Islet of Langerhans (tissue), 1 donor: Measurements from ENCODE around the gene GBP2.
A peak's percentile ranks its signal among the peaks of the same experiment; 100 is the strongest.
"Not testable (repeated sequence)": the region's sequence is repeated elsewhere in the genome, so short reads cannot be mapped to it uniquely, and the experiment has no call there.

Experiments
- FAIRE-seq: peaks from one replicate; lab custom pipeline; 2011; peaks lifted over from hg19 to GRCh38; lab: Jason Lieb, UNC

GBP2 gene

DNA sequence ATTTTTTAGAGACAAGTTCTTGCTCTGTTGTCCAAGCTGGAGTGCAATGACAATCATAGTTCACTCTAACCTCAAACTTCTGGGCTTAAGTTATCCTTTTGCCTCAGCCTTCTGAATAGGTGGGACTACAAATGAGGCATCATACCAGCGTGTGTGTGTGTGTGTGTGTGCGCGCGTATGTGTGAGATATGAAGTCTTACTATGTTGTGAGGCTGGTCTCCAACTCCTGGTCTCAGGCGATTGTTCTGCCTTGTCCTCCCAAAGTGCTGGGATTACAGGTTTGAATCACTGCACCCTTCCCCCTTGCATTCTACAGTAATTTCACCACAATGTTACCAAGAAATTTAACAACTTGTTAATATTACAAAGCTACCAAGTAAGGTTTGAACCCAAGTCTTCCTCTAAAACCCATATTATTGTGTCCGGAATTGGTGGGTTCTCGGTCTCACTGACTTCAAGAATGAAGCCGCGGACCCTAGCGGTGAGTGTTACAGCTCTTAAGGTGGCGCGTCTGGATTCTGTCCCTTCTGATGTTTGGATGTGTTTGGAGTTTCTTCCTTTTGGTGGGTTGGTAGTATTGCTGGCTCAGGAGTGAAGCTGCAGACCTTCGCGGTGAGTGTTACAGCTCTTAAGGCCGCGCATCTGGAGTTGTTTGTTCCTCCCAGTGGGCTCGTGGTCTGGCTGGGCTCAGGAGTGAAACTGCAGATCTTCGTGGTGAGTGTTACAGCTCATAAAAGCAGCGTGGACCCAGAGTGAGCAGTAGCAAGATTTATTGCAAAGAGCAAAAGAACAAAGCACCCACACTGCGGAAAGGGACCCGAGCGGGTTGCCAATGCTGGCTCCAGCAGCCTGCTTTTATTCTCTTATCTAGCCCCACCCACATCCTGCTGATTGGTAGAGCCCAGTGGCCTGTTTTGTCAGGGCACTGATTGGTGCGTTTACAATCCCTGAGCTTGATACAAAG, 970 bp upstream of the GBP2 start:
- not testable (repeated sequence) for FAIRE-seq

DNA sequence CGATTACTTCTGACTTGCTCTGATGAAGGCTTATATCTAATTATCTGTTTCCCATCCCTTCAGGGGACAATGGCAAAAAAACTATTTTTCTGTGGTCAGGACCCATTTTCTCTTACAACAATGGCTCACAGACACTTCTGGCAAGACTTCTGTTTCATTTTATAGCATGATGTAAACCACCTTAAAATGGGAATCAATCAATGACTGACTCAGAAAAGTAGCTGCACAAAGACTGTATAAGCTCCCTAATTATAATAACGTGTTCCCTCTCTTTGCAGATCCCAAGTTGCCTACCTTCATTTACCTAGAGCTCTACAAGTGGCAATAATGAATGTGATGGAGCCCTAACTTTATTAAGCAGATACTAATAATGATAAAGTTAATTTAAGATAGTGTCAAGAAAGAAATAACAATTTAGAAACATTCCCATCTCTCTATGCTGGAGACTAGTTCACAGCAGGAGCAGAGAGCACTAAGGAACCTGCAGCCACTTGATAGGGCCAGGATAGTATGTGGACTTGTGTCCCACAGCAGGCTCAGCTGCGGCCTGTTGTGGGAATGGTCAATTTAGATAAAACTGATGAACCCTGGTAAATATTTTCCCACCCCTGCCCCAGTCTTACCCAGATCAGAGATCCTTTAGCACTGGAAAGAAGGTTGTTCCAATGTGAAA, 538 bp downstream of the GBP2 start:
- no peak for FAIRE-seq

DNA sequence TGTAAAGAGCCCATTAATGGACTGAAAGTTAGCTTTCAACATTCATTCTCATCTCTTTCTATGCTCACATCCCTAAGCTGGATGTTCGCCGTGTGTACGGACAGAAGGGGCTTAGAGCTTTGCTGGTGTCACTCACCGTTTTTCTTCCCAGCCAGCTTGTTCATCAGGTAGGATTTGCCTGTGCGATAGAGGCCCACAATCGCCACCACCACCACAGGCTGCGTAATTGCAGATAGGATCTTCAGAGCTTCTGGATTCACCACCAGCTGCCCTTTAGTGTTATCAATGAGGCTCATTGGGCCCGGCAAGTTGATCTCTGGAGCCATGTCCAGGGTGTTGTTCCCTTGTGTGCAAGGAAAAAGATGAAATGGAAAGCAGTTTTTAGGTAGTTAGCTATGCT, 4.3 kb downstream of the GBP2 start:
- no peak for FAIRE-seq

DNA sequence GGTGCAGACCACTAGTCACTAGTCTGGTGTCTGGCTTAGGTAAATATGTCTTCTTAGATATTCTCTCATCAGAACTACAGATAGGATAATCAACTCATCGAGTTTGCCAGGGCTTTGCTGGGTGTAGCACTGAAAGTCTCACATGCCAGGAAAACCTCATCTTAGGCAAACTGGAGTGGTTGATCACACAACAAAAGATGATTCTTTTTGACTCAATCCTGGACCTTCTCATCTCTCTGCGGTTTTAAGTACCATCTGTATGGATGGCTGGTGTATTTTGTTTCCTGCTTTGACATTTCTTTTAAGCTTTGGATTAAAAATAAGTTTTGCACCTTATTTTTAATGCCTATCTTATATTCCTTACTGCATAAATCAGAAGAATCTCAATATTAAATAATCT, 11.3 kb downstream of the GBP2 start:
- no peak for FAIRE-seq

DNA sequence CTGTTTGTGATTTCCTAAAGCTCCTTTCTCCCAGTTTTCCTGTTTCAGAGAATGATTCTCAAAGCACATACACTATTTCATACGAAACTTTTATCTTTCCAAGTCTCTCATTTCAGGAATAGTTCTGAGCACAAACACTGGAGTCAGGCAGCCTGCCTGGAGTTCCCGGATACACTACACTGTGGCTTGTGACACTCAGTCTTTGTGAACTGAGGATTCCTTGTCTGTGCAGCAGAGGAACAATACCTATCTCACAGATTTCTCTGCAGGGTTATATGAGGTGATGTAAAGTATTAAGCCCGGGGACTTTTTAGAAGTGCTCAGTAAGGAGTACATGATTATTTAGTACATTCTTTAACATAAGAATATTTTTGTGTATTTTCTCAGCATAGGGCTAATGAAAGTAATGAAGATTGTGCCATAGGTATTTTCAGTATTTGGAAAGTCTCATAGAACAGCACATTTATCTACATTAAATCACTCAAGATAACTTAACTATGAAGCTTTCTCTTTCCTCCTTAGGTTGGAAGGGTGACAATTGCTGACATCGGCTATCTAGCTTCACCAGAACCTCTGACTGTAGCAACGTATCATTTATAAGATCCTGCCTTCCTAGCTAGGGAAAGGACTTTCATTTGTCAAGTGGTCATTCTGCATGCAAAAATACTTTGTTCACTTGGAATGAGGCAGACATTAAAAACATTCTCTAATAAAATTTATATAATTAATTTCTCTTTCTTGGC, 12.9 kb downstream of the GBP2 start:
- no peak for FAIRE-seq

DNA sequence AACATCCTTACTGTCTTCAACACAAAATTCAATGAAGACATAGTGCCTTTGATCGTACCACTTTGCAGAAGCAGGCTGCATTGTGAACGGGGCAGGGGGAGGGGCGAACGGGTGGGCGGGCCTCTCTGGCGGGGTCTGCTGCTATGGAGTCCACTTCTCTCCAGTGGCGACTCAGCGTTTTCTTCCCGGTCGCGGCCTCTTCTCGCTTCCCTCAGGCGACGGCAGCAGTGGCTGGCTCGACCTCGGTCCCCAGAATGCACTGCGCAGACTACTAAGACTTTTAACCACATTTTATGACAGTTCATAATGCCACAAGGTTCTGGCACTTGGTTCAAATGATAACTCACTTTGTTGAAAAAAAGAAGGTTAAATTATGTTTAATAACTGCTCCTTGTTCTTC, 21.2 kb downstream of the GBP2 start:
- no peak for FAIRE-seq

DNA sequence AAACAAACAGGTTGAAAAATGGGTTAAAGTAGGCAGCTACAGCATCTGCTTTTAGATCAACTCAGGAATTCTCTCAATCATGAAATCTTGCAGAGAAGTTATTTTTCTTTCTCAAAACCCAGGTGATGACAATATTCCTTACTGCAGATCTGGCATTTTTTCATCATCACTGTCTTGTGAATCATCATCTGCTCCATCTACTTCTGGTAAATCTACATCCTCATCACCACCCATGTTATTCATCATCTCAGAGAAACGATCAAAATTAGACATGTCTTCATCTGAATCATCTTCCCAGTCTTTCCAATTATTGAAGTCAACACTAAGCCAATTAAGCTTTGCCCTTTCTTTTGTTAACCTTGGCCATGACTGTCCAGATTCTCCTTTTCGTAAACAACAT, 21.8 kb downstream of the GBP2 start:
- FAIRE-seq, result peak; percentile 27

DNA sequence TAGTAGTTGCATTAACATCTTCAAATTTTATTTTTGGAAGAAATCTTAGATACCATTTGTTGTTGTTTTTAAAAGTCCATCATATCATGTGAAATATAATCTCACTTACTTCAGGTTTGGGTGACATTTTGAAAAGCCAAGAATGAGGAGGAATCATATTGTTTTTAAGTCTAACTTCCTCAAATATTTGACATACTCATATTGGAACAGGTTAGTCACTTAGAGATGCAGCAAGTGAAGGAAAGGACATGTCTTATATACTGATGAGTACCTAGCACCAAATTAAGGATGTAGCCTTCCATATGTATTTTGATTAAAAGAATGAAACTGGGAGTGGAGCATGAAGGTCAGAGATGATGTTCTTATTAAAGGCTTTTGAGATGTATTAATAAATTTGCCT, 23.9 kb downstream of the GBP2 start:
- FAIRE-seq, result no peak

DNA sequence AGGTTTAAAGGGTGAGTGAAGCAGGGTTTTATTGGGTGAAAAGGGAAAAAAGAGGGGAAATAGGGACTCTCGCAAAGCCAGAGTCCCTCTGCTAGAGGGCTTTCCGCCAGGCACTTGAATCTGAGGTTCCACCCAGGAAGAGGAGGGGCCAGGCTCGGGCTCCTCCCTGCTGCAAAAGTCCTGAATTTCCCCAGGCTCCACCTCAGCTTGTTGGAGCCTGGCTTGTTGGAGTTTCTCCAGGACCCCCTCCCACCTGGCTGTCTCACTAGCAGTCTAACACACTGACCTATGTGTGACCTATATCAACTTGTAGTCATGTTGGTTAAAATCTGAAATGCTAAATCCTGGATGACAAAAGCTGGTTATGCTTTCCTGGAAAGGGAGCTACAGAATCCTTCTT, 25.5 kb downstream of the GBP2 start:
- no peak for FAIRE-seq

DNA sequence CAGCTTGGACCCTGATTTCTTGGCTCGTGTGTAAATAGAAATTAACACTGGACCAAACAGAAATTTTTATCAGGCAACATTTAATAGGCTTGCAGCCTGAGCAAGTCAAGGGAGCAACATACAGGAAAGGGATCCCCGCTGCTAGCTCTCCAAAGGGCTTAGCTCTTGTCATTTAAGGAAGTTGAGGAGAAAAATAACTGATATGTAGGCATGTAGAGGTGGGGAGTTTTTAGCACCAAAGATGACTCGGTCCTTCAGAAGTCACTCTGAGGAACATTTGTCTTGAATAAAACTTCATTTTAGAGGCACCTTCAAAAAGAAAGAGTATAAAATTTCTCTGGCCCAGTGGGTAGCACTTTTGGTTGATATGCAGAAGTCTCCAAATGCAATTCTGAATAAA, 27.1 kb downstream of the GBP2 start:
- no peak for FAIRE-seq

DNA sequence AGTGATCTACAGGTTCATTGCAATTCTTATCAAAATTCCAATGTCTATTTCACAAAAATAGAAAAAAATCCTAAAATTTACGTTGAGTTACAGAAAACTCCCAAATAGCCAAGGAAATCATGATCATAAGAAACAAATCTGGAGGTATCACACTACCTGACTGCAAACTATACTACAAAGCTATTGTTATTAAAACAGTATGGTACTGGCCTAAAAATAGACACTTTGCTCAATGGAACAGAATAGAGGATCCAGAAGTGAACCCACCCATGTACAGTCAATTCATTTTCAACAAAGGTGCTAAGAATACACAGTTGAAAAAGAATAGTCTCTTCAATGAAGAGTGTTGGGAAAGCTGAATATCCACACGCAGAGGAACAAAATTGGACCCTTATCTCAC, 30.2 kb downstream of the GBP2 start:
- no peak for FAIRE-seq

DNA sequence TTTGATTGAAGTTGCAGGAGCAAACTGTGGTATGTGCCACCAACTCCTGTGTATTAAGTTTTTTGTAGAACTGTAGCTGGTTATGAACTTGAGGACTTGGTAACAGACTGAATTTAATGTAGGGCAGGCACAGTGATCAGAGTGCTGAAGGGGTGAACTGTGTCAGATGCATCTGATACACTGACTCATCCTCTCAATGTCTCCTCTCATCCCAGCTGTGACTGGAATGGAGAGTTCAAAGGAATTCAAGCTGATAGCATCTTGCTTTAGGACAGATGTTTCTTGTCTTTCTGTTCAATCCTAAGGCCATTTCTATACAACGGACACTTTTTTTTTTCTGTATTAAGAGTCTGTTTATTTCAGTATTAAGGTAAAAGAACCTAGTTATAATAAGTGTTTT, 36.0 kb downstream of the GBP2 start:
- no peak for FAIRE-seq

DNA sequence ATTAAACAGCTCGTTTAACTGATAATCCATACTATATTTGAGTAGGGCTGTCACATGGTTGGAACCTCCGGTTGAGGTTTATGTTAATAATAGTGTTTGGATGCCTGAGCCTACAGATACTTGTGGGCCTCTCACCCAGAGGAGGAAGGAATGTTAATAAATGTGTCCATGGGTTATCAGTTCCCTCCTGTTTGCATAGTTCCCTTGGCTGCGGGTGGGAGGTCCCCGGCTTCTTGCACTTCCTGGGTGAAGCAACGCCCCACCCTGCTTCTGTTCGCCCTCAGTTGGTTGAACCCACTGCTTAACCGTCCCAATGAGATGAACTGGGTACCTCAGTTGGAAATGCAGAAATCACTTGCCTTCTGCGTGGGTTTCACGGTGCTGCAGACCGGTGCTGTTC, 37.3 kb downstream of the GBP2 start:
- FAIRE-seq, result no peak

DNA sequence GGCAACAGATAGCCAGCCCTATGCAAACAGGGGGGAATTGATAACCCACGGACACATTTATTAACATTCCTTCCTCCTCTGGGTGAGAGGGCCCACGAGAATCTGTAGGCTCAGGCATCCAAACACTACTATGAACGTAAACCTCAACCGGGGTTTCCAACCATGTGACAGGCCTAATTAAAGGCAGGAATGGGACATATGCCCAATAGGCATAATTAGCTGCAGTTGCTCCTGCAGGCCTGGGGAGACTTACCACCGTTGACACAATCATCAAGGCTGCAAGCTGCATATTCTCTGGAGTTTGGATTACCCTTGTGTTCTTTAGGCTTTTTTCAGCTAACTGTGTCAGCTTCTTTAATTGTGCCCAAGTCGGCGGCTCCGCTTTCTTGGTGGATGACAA, 38.7 kb downstream of the GBP2 start:
- FAIRE-seq, result no peak

DNA sequence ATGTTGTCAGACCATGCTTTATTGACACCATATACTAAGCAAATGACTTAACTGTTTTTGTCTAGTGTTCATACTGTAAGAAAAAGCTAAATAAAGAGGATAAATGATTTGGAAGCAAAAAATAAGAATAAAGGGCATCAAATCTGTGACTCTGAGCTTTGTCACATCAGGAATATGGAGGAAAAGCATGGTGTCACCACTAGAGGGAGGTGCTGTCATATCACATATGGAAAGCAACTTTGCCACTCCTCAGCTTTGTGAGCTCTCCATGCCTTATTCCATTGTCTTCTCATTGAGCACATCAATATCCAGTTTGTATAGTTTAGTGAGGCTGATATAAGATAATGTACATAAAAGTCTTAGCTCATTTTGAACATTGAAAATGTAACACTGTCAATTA, 40.1 kb downstream of the GBP2 start:
- no peak for FAIRE-seq

DNA sequence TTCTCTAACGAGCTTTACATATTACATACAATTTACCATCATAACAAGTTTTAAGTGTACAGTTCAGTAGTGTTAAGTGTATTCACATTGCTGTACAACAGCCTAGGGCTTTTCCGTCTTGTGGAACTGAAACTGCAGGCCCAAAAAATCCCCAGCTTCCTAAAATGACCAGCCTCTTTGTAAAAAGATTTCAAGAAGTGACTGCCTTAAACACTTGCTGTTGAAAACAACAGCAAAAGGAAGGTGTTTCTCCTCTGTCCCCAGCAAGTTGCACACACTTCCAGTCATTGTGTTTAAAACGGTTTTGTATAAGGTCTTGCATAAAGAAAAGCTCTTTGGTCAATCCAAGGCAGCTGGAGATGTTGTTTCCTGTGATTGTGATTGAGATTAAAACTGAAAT, 44.9 kb downstream of the GBP2 start:
- no peak for FAIRE-seq

DNA sequence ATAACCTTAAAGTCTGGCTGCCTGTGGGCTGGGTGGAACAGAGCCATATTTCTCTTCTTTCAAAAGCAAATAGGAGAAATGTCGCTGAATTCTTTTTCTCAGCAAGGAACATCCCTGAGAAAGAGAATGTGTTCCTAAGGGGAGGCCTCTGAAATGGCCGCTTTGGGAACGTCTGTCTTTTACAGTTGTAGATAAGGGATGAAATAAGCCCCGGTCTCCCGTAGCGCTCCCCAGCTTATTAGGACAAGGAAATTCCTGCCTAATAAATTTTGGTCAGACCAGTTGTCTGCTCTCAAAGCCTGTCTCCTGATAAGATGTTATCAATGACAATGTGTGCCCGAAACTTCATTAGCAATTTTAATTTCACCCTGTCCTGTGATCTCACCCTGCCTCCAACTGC, 45.8 kb downstream of the GBP2 start:
- not testable (repeated sequence) for FAIRE-seq

DNA sequence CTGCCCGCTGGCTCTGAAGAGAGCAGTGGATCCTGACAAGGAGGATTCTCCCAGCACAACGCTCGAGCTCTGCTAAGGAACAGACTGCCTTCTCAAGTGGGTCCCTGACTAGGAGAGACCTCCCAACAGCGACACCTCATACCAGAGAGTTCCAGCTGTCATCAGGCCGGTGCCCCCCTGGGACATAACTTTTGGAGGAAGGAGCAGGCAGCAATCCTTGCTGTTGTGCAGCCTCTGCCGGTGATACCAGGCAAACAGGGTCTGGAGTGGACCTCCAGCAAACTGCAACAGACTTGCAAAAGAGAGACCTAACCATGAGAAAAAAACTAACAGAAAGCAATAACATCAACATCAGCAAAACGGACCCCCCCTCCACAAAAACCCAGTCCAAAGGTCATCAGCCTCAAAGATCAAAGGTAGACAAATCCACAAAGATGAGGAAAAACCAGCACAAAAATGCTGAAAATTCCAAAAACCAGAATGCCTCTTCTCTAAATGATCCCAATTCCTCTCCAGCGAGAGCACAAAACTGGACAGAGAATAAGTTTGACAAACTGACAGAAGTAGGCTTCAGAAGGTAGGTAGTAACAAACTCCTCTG, 53.3 kb downstream of the GBP2 start:
- not testable (repeated sequence) for FAIRE-seq

DNA sequence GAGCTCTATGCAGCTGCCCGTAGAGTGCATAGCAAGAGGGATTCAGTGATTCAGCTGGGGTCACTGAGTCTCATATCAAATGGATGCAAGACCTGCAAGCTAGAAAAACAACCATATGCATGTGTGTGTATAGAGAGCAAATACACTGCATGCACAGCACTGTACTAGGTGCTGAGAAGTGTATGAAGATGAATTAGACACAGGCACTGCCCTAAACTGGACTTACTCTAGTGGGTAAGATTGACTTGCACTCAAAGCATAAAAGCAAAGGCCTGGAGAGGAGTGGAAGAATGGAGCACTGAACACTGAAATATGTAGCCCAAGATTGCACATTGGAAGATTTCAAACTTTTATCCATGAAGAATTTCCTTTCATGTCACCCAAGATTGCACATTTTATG, 55.4 kb downstream of the GBP2 start:
- FAIRE-seq, result no peak

DNA sequence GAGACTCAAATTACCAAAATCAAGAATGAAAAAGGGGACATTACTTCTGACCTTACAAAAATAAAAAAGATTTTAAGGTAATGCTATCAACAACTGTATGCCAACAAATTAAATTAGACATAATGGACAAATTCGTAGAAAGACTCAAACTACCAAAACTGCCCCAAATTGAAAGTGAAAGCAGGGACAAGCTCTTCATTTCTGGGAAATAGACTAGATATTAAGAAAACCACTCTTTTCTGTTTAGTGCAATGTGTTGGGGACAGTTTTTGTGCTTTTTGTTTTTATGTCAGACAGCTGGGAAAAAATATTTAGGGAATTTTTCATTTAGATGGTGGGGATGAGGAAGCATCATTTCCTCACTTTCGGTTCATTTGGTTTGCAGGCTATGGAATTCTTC, 56.0 kb downstream of the GBP2 start:
- no peak for FAIRE-seq

DNA sequence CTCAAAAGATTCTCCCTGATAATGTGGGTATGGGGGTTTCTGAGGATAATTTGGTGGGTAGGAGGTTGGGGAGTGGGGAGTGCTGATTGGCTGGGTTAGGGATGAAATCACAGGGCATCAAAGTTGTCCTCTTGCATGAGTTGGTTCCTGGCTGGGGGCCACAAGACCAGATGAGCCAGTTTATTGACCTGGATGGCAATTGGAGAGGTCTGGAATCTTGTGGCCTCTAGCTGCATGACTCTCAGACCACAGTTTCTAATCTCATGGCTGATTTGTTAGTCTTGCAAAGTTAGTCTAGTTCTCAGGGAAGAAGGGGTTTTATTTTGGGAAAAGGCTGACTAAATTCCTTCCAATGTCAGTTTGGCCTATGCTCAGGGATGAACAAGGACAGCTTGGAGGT, 57.6 kb downstream of the GBP2 start:
- no peak for FAIRE-seq

DNA sequence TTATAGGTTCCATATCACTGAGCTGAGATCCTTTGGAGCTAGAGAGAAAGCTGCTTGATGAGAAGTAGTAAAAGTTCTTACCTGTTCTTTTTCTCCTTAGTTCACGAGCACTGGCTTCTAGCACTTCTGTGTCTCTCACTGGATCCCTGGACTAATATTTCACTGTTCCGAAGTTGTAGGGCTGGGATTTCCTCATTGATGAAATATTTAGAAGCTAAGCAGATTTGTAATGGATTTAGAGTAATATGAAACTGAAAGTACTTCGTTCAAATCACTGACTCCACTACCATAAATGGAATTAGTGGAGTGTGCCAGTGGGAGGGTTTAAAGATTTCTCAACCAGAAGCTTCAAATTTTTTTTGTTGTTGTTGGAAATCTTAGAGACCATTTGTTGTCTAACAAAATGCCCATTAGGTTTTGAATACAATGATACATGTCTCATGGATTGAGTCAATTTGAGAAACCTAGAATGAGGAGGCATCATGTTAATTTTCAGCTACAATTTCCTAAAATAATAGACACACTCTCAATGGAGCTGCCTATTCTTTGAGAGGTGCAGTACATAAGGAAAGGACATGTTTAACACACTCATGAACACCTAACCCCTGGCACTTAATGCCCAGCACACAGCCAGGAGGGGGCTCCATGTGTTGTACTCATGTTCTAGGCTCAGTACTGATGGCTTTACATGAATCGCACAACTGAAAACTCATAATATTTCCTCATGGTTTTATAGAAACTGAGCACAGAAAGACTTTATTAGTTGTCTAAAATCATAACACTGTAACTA, 60.6 kb downstream of the GBP2 start, which contains the start of gene GBP1:
TSS of gene GBP1 (minus strand) at position 130 of the 790 bp plus-strand sequence. CDS start 1,974 bp downstream, outside the sequence.
- FAIRE-seq, result peak; percentile 93
